OCI-LY3 (cell line): ENCODE data around the gene APLP1.

ENCODE experiments used
- EZH2phosphoT487 ChIP-seq: fragments of 200-600 bp; shearing (Covaris generic); IDR thresholded peaks from 2 replicates; pipeline ENCODE4 v1.6.1; 2018; ENCODE audit warnings: antibody characterized with exemption, mixed run types, low read depth
- TF ChIP-seq, protein P1 (sequence below): fragments of 200-600, 300-600 bp; sonication (generic); IDR thresholded peaks from 2 replicates; pipeline ENCODE4 v1.5.1; 2014; ENCODE audit warnings: antibody characterized with exemption, low read length, low read depth

DNA sequence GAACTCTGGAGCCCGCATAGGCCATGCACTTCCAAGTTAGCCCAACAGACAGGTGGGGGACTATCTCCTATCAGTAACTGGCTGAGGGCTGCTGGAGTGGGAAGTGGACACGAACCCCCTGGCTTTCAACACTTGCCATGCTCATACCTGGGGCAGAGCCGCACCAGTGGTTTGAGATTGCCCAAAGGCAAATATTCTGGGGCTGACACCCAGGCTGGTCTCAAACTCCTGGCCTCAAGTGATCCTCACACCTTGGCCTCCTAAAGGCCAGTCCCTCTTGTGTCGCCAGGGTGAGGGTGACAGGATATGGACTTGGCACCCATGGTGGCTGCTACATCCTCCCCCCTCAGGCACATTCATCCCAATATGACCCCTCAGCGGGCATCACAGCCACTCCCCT, 18.8 kb downstream of the APLP1 start:
- TF ChIP-seq, protein P1, sequence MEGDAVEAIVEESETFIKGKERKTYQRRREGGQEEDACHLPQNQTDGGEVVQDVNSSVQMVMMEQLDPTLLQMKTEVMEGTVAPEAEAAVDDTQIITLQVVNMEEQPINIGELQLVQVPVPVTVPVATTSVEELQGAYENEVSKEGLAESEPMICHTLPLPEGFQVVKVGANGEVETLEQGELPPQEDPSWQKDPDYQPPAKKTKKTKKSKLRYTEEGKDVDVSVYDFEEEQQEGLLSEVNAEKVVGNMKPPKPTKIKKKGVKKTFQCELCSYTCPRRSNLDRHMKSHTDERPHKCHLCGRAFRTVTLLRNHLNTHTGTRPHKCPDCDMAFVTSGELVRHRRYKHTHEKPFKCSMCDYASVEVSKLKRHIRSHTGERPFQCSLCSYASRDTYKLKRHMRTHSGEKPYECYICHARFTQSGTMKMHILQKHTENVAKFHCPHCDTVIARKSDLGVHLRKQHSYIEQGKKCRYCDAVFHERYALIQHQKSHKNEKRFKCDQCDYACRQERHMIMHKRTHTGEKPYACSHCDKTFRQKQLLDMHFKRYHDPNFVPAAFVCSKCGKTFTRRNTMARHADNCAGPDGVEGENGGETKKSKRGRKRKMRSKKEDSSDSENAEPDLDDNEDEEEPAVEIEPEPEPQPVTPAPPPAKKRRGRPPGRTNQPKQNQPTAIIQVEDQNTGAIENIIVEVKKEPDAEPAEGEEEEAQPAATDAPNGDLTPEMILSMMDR = no peak
- no peak for TF ChIP-seq EZH2phosphoT487
